Measurements from ENCODE around the gene PUS7. TPM values are rescaled to one million over a fixed set of nuclear protein-coding genes. Genes with fewer than 3 reads are reported as not detected.
"Not testable (repeated sequence)": the region's sequence is repeated elsewhere in the genome, so short reads cannot be mapped to it uniquely, and the experiment has no call there.

The PUS7 gene
- total and polyA plus RNA-seq, 2 of the 8 experiments (the other 6 are each of a cell fraction or from before 2014, with no cell fraction given), result 18.9 to 65.2 TPM

GRCh38 chr7:105442214-105442613 is 79.9 kb downstream of the PUS7 start:
- H4K5ac ChIP-seq (ENCODE audit: insufficient read length, low read depth, low read length); H3K36me3 ChIP-seq (ENCODE audit: control insufficient read depth in 2 of 4, insufficient read depth in 4 of 4, low read length in 3 of 4); H3K79me2 ChIP-seq (ENCODE audit: control insufficient read depth in 1 of 2, insufficient read depth in 2 of 2, low read length in 2 of 2); H3K23me2 ChIP-seq (ENCODE audit: low read depth, low read length); H4K20me1 ChIP-seq (replicated peaks in 1 of 2; ENCODE audit: control insufficient read depth in 1 of 2, insufficient read depth in 2 of 2, low read length in 2 of 2); H2BK15ac ChIP-seq (ENCODE audit: low read length); H2BK12ac ChIP-seq (ENCODE audit: low read depth, low read length); H3K9ac ChIP-seq (replicated peaks in 1 of 4; ENCODE audit: extremely low read depth in 1 of 4, low read depth in 3 of 4, low read length in 3 of 4); H3K4me2 ChIP-seq (ENCODE audit: insufficient read depth in 1 of 2, low read depth in 2 of 2, low read length in 2 of 2); H2BK120ac ChIP-seq (replicated peaks; ENCODE audit: low read depth, low read length); H3K18ac ChIP-seq (ENCODE audit: extremely low read depth, low read length); H2AFZ ChIP-seq (ENCODE audit: low read length); H4K8ac ChIP-seq (ENCODE audit: extremely low read depth, insufficient read depth, low read length); H3K14ac ChIP-seq (ENCODE audit: insufficient read length); H3K4ac ChIP-seq (replicated peaks; ENCODE audit: insufficient read length, low read depth, low read length); POLR2A ChIA-PET (ENCODE audit: partially characterized antibody); H3K27ac ChIP-seq (ENCODE audit: low read depth, low read length); H4K91ac ChIP-seq (replicated peaks; ENCODE audit: insufficient read length, low read length); H3K79me1 ChIP-seq (ENCODE audit: low read depth, low read length); H2AK5ac ChIP-seq (ENCODE audit: low read depth, low read length); H3K23ac ChIP-seq (ENCODE audit: insufficient read length); DNase-seq (ENCODE audit: low read depth in 1 of 2, low spot score in 2 of 2); H2BK20ac ChIP-seq (ENCODE audit: low read length); H3K27me3 ChIP-seq (replicated peaks in 1 of 4; ENCODE audit: control insufficient read depth in 3 of 4, extremely low read depth in 1 of 4, insufficient read depth in 3 of 4, low read length in 3 of 4); H3K4me3 ChIP-seq (ENCODE audit: extremely low read depth in 1 of 4, insufficient read depth in 2 of 4, low read depth in 3 of 4, low read length in 4 of 4); H3K4me1 ChIP-seq (replicated peaks in 1 of 4; ENCODE audit: control insufficient read depth in 3 of 4, insufficient read depth in 4 of 4, low read length in 3 of 4); H2BK5ac ChIP-seq (ENCODE audit: low read depth, low read length); FAIRE-seq; H3K9me3 ChIP-seq (ENCODE audit: insufficient read depth in 2 of 2, low read depth in 1 of 2, low read length in 1 of 2); H3K56ac ChIP-seq (replicated peaks; ENCODE audit: insufficient read length, low read depth, low read length): not testable (repeated sequence)
- CTCF ChIA-PET (ENCODE audit: partially characterized antibody), result interaction anchor here (0.7 to 1.0 kb wide), 3 partner anchors 12 to 95 kb away, joined by 3 to 4 read pairs (median 3); no protein-coding TSS in a partner anchor
- 95% methylated on average over 9 of the region's 9 CpGs; no CpG with 5 or more reads in 1 of the 2 experiments for WGBS, 2 experiments (ENCODE audit: extremely low coverage in 1 of 2, insufficient coverage in 1 of 2, insufficient read length in 1 of 2, insufficient replicate concordance in 2 of 2, low coverage in 1 of 2, low lambda C conversion rate in 2 of 2, missing lambda C conversion rate in 1 of 2)
